IMR-90 (cell line): ENCODE data around the gene STK17B. TPM values are rescaled to one million over a fixed set of nuclear protein-coding genes. Genes with fewer than 3 reads are reported as not detected.

Source experiments
- ATAC-seq: fragments of 200-7000 bp; cut with Tn5 transposase; 2 replicates; pipeline ENCODE4 v1.9.1; 2020; ENCODE audit warnings: low read depth, mild to moderate bottlenecking, moderate library complexity
- BruUV-seq: library from RNA; stranded (reverse); fragments of 400-500 nt; replicated peaks from 2 replicates; lab custom pipeline; 2021; lab: Mats Ljungman, UMichigan
- CTCF ChIA-PET: fragments of 300-600 bp; formaldehyde crosslinking; extraction: SDS; loops from one replicate; lab custom pipeline; 2021; ENCODE audit warnings: antibody characterized with exemption; lab: Yijun Ruan, JAX
- POLR2A ChIA-PET: fragments of 300-600 bp; sonication (Branson Sonifier 250); formaldehyde crosslinking; loops from one replicate; lab custom pipeline; 2022; ENCODE audit warnings: antibody characterized with exemption; ENCODE audit not compliant: unreplicated experiment; lab: Charles Lee
- DNase-seq: peaks from one replicate; pipeline ENCODE4 v3.0.0; 2013
- H2AFZ ChIP-seq: replicated peaks from 2 replicates; pipeline ENCODE3; 2013; ENCODE audit warnings: low read length, mild to moderate bottlenecking; ENCODE audit not compliant: poor library complexity
- H2AK5ac ChIP-seq: 2 replicates; pipeline ENCODE4 v1.6.1; 2013; ENCODE audit warnings: low read depth, low read length, inconsistent platforms
- H2AK9ac ChIP-seq: replicated peaks from 2 replicates; pipeline ENCODE3; 2013; ENCODE audit warnings: mild to moderate bottlenecking, low read depth, low read length, moderate library complexity; ENCODE audit not compliant: poor library complexity
- H2BK120ac ChIP-seq: 2 replicates; pipeline ENCODE4 v1.6.1; 2013; ENCODE audit warnings: low read depth, low read length, inconsistent platforms
- H2BK15ac ChIP-seq: 3 replicates; pipeline ENCODE4 v1.6.1; 2013; ENCODE audit warnings: low read depth, low read length, inconsistent platforms
- H2BK20ac ChIP-seq: 2 replicates; pipeline ENCODE4 v1.6.1; 2013; ENCODE audit warnings: low read depth, mild to moderate bottlenecking, inconsistent platforms, low read length, moderate library complexity
- H2BK5ac ChIP-seq: 2 replicates; pipeline ENCODE4 v1.6.1; 2013; ENCODE audit warnings: mild to moderate bottlenecking, low read depth, low read length, inconsistent platforms; ENCODE audit not compliant: poor library complexity, severe bottlenecking
- H3K14ac ChIP-seq: replicated peaks from 2 replicates; pipeline ENCODE4 v1.6.1; 2013; ENCODE audit warnings: low read depth, low read length, inconsistent platforms
- H3K18ac ChIP-seq: 2 replicates; pipeline ENCODE4 v1.6.1; 2013; ENCODE audit warnings: low read depth, low read length, control low read depth
- H3K23ac ChIP-seq: 2 replicates; pipeline ENCODE4 v1.6.1; 2013; ENCODE audit warnings: low read depth, low read length, inconsistent platforms
- H3K27ac ChIP-seq: 2 replicates; pipeline ENCODE4 v1.5.1; 2013; ENCODE audit warnings: mild to moderate bottlenecking, control low read depth, low read length; ENCODE audit not compliant: insufficient read depth
- H3K27me3 ChIP-seq: 2 replicates; pipeline ENCODE4 v1.6.1; 2013; ENCODE audit warnings: low read length; ENCODE audit not compliant: control insufficient read depth, insufficient read depth
- H3K36me3 ChIP-seq: 2 replicates; pipeline ENCODE4 v1.6.1; 2013; ENCODE audit warnings: low read length, mixed read lengths; ENCODE audit not compliant: control insufficient read depth, insufficient read depth
- H3K4ac ChIP-seq: 2 replicates; pipeline ENCODE4 v1.6.1; 2013; ENCODE audit warnings: low read depth, low read length, inconsistent platforms
- H3K4me1 ChIP-seq: 2 replicates; pipeline ENCODE4 v1.6.1; 2013; ENCODE audit warnings: low read length, mixed read lengths; ENCODE audit not compliant: control insufficient read depth, insufficient read depth
- H3K4me2 ChIP-seq: 2 replicates; pipeline ENCODE4 v1.6.1; 2013; ENCODE audit warnings: low read depth, mild to moderate bottlenecking, control low read depth, low read length, moderate library complexity
- H3K4me3 ChIP-seq: 2 replicates; pipeline ENCODE4 v1.5.1; 2013; ENCODE audit warnings: low read depth, mild to moderate bottlenecking, control low read depth, low read length, moderate library complexity; ENCODE audit not compliant: insufficient read depth
- H3K56ac ChIP-seq: 2 replicates; pipeline ENCODE4 v1.6.1; 2013; ENCODE audit warnings: low read length, inconsistent platforms; ENCODE audit not compliant: insufficient read depth; ENCODE audit errors: extremely low read depth
- H3K79me1 ChIP-seq, 2 experiments: 2 replicates each; pipeline ENCODE4 v1.6.1; 2013; ENCODE audit warnings: low read length in 2 of 2, inconsistent platforms in 1 of 2, low read depth in 1 of 2
- H3K9ac ChIP-seq: 2 replicates; pipeline ENCODE4 v1.6.1; 2013; ENCODE audit warnings: low read depth, low read length, control low read depth
- H3K9me1 ChIP-seq: 2 replicates; pipeline ENCODE4 v1.6.1; 2013; ENCODE audit warnings: low read length, inconsistent platforms; ENCODE audit not compliant: insufficient read depth
- H3K9me3 ChIP-seq: 2 replicates; pipeline ENCODE4 v1.6.1; 2013; ENCODE audit warnings: low read length; ENCODE audit not compliant: control insufficient read depth, insufficient read depth
- H4K20me1 ChIP-seq: 2 replicates; pipeline ENCODE4 v1.6.1; 2013; ENCODE audit warnings: low read length, inconsistent platforms; ENCODE audit not compliant: insufficient read depth
- H4K5ac ChIP-seq: 2 replicates; pipeline ENCODE4 v1.6.1; 2013; ENCODE audit warnings: mild to moderate bottlenecking, low read depth, low read length, control low read depth
- H4K8ac ChIP-seq, 2 experiments: 2 replicates each; pipeline ENCODE4 v1.6.1; 2013; ENCODE audit warnings: low read depth in 2 of 2, low read length in 2 of 2, control low read depth in 1 of 2, inconsistent platforms in 1 of 2
- H4K91ac ChIP-seq: 2 replicates; pipeline ENCODE4 v1.6.1; 2013; ENCODE audit warnings: low read depth, low read length, inconsistent platforms; ENCODE audit not compliant: insufficient read depth
- BHLHE40 ChIP-seq: fragments of 150-350 bp; IDR thresholded peaks from 2 replicates; pipeline ENCODE4 v1.6.1; 2016; ENCODE audit warnings: mild to moderate bottlenecking, low read depth, low read length
- CEBPB ChIP-seq: IDR thresholded peaks from 2 replicates; pipeline ENCODE4 v1.6.1; 2012; ENCODE audit warnings: low read depth, low read length, improper control_type of control experiment
- CHD1 ChIP-seq: IDR thresholded peaks from 2 replicates; pipeline ENCODE4 v1.6.1; 2012; ENCODE audit warnings: low read depth, low read length, improper control_type of control experiment
- FOS ChIP-seq: fragments of 150-350 bp; IDR thresholded peaks from 2 replicates; pipeline ENCODE4 v1.6.1; 2016; ENCODE audit warnings: low read depth, low read length
- MAZ ChIP-seq: IDR thresholded peaks from 2 replicates; pipeline ENCODE4 v1.6.1; 2012; ENCODE audit warnings: low read depth, mild to moderate bottlenecking, low read length, improper control_type of control experiment, moderate library complexity, borderline replicate concordance
- NFE2L2 ChIP-seq: fragments of 150-350 bp; IDR thresholded peaks from 2 replicates; pipeline ENCODE4 v1.6.1; 2016; ENCODE audit warnings: low read depth, mild to moderate bottlenecking, low read length
- POLR2A ChIP-seq: IDR thresholded peaks from 2 replicates; pipeline ENCODE4 v1.6.1; 2012; ENCODE audit warnings: mild to moderate bottlenecking, low read depth, low read length
- RAD21 ChIP-seq: IDR thresholded peaks from 2 replicates; pipeline ENCODE4 v1.6.1; 2012; ENCODE audit warnings: low read length, improper control_type of control experiment
- RFX5 ChIP-seq: IDR thresholded peaks from 2 replicates; pipeline ENCODE4 v1.8.0; 2012; ENCODE audit warnings: low read depth, mild to moderate bottlenecking, low read length, moderate library complexity
- SMC3 ChIP-seq: fragments of 150-350 bp; IDR thresholded peaks from 2 replicates; pipeline ENCODE4 v1.6.1; 2016; ENCODE audit warnings: low read depth, mild to moderate bottlenecking, antibody characterized with exemption, low read length, moderate library complexity
- WGBS, 2 experiments: methylation state at CpG; one replicate each; pipeline versions ENCODE4 v1.1.5 to v1.1.7; 2013; ENCODE audit warnings: missing lambda C conversion rate in 2 of 2; ENCODE audit not compliant: insufficient read length in 1 of 2; ENCODE audit errors: extremely low coverage in 2 of 2; 5-methylcytosine and 5-hydroxymethylcytosine counted together
- dilution Hi-C: fragments of 300-500 bp; cut with HindIII; formaldehyde crosslinking; loops from one replicate; pipeline ENCODE4 v1.14.3; 2018; ENCODE audit warnings: low sequenced_read_pairs; ENCODE audit not compliant: unreplicated experiment
- in situ Hi-C: fragments of 300-500 bp; cut with MboI; formaldehyde crosslinking; loops from 3 replicates; pipeline ENCODE4 v1.14.3; 2019; ENCODE audit warnings: low sequenced_read_pairs, inconsistent platforms, mixed read lengths
- intact Hi-C: fragments of 100-400 bp; cut with micrococcal nuclease; formaldehyde crosslinking; loops from 2 replicates; pipeline ENCODE4 v1.10.0; 2022
- polyA plus RNA-seq, 3 experiments: library from polyadenylated mRNA; depleted of rRNA; stranded (reverse); fragments of >200 nt; gene quantifications; 2 replicates each; pipeline ENCODE4 v1.2.3, GENCODE V29; 2012; ENCODE audit warnings: low replicate concordance in 1 of 3
- total RNA-seq: library from RNA; depleted of rRNA; stranded (reverse); fragments of >200 nt; gene quantifications from 2 replicates; pipeline ENCODE4 v1.2.3, GENCODE V29; 2012
- TF ChIP-seq, protein P1 (sequence below): fragments of 150-350 bp; IDR thresholded peaks from 2 replicates; pipeline ENCODE4 v1.6.1; 2017; ENCODE audit warnings: mild to moderate bottlenecking, antibody characterized with exemption, low read length, low read depth
- TF ChIP-seq, protein P2 (sequence below): fragments of 150-350 bp; IDR thresholded peaks from 2 replicates; pipeline ENCODE4 v1.6.1; 2016; ENCODE audit warnings: low read depth, mild to moderate bottlenecking, low read length, moderate library complexity, borderline replicate concordance
- TF ChIP-seq, protein P3 (sequence below): conservative IDR thresholded peaks from 2 replicates; pipeline ENCODE4 v1.5.1; 2012; ENCODE audit warnings: mild to moderate bottlenecking, low read depth, low read length, improper control_type of control experiment

The STK17B gene
- total and polyA plus RNA-seq, 2 of the 4 experiments (the other 2 are of a cell fraction): 7.5 to 48.9 TPM

DNA sequence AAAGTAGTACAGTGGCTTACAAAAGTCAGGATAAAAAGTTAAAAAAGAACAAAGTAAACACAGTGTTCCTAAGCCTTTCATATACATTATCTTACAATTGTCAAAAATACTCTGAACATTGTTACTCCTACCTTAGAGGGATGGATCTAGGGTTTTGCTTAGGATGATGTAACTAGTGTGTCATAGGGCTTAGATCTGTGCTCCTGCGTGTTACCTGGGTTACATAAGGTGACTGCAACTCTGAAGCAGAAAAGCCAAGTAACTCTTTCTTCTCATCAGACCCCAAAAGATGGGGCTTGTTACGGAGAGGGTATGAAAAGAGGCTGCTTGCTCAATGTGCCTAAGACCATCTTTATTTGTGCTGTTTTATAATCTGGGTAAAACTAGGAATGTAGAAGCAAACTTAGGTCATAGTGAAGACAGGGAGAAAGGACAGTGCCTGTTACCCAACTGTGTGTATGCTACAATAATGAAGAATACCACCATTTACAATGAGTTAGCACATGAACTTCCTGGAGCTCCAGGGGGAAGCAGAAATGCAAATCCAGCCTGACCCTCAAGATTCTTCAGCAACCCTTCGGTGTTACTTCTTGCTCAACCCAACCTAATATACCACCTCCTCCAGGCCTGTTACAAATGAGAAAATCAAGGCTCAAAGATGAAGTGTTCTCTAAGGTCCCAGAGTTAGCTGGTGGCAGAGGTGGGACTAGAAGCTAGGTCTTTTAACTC lies 42.0 kb upstream of the STK17B start (continued):
- no peak for TF ChIP-seq FOS

DNA sequence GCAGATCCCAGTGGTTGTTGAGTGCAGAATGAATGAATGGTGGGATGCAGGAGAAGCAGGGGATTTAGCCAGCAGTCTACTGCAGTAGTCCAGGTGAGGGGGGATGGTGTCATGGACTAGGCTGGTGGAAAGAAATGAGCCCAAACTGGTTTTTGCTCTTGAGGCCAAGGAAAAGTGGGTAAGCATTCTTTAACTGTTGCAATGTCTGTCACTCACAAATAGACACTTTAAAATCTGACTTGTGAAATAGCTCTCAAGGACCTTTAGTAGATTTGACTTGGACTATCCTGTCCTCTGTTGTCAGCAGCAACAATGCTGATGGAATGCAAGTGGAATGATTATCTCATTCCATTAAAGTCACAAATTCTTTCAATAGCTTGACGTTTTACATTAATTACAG lies 37.5 kb upstream of the STK17B start:
- Histone ChIP-seq H2BK5ac (no peak overlapping the region), H3K4me1 (no peaks in the 10 kb centered on the region), H3K14ac (no peak overlapping the region), H3K4me2 (no peak overlapping the region), H3K9me3 (no peaks in the 10 kb centered on the region), H2BK120ac (no peak overlapping the region), H3K18ac (no peak overlapping the region), H3K36me3 (no peaks in the 10 kb centered on the region), H3K9ac (no peak overlapping the region), H2BK20ac (no peak overlapping the region), H3K79me1 (no peaks in the 10 kb centered on the region), H3K27ac (no peak overlapping the region), H2AK9ac (no peak overlapping the region), H3K4ac (no peak overlapping the region), H4K5ac (no peak overlapping the region), H4K8ac (no peak overlapping the region), H2AK5ac (no peak overlapping the region), H2BK15ac (no peak overlapping the region), H4K20me1 (no peaks in the 10 kb centered on the region), H3K27me3 (no peaks in the 10 kb centered on the region), H3K4me3 (no peak overlapping the region), H3K23ac (no peak overlapping the region), H2AFZ (no peak overlapping the region), H3K9me1 (no peaks in the 10 kb centered on the region; the same call in 1 of the 2 replicates), H4K91ac (no peak overlapping the region), H3K56ac (no peak overlapping the region)
- ChIA-PET CTCF (interaction anchor here (0.8 kb wide), 1 partner anchor 19 kb away, joined by 3 read pairs; no protein-coding TSS in a partner anchor), POLR2A (no interaction called here)
- no TSS peak for BruUV-seq
- ATAC-seq (no peak), DNase-seq (no peak)
- WGBS, 2 experiments: no CpG with 5 or more reads among the region's 1 CpG
- dilution Hi-C loops: no loop called here
- intact Hi-C loops: no loop called here
- TF ChIP-seq, protein P1, sequence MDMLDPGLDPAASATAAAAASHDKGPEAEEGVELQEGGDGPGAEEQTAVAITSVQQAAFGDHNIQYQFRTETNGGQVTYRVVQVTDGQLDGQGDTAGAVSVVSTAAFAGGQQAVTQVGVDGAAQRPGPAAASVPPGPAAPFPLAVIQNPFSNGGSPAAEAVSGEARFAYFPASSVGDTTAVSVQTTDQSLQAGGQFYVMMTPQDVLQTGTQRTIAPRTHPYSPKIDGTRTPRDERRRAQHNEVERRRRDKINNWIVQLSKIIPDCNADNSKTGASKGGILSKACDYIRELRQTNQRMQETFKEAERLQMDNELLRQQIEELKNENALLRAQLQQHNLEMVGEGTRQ: no peak
- TF ChIP-seq SMC3 (no peak), FOS (no peak), POLR2A (no peak), MAZ (no peak), RAD21 (no peak), CHD1 (no peak), RFX5 (no peak), NFE2L2 (no peak), BHLHE40 (no peak), CEBPB (no peak)
- TF ChIP-seq, protein P2, sequence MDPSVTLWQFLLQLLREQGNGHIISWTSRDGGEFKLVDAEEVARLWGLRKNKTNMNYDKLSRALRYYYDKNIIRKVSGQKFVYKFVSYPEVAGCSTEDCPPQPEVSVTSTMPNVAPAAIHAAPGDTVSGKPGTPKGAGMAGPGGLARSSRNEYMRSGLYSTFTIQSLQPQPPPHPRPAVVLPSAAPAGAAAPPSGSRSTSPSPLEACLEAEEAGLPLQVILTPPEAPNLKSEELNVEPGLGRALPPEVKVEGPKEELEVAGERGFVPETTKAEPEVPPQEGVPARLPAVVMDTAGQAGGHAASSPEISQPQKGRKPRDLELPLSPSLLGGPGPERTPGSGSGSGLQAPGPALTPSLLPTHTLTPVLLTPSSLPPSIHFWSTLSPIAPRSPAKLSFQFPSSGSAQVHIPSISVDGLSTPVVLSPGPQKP: no peak
- TF ChIP-seq, protein P3, sequence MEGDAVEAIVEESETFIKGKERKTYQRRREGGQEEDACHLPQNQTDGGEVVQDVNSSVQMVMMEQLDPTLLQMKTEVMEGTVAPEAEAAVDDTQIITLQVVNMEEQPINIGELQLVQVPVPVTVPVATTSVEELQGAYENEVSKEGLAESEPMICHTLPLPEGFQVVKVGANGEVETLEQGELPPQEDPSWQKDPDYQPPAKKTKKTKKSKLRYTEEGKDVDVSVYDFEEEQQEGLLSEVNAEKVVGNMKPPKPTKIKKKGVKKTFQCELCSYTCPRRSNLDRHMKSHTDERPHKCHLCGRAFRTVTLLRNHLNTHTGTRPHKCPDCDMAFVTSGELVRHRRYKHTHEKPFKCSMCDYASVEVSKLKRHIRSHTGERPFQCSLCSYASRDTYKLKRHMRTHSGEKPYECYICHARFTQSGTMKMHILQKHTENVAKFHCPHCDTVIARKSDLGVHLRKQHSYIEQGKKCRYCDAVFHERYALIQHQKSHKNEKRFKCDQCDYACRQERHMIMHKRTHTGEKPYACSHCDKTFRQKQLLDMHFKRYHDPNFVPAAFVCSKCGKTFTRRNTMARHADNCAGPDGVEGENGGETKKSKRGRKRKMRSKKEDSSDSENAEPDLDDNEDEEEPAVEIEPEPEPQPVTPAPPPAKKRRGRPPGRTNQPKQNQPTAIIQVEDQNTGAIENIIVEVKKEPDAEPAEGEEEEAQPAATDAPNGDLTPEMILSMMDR: no peak
- in situ Hi-C loops: no loop called here
